Parathyroid adenoma (tissue), 2 donors: ENCODE data around the gene CLEC16A.

Source experiments
- H2AFZ ChIP-seq: fragments of 300-600 bp; sonication (generic); one replicate; pipeline ENCODE4 v1.7.0; 2017; ENCODE audit warnings: antibody characterized with exemption, mild to moderate bottlenecking
- H3K27ac ChIP-seq: fragments of 300-600 bp; sonication (generic); one replicate; pipeline ENCODE4 v1.7.0; 2017
- H3K27me3 ChIP-seq: fragments of 300-600 bp; sonication (generic); one replicate; pipeline ENCODE4 v1.7.0; 2017; ENCODE audit warnings: low read length; ENCODE audit not compliant: control insufficient read depth, insufficient read depth
- H3K36me3 ChIP-seq: fragments of 300-600 bp; sonication (generic); one replicate; pipeline ENCODE4 v1.7.0; 2017; ENCODE audit warnings: low read length; ENCODE audit not compliant: control insufficient read depth, insufficient read depth
- H3K4me1 ChIP-seq: fragments of 300-600 bp; sonication (generic); one replicate; pipeline ENCODE4 v1.7.0; 2017; ENCODE audit warnings: control low read depth
- H3K4me2 ChIP-seq: fragments of 300-600 bp; sonication (generic); one replicate; pipeline ENCODE4 v1.7.0; 2017; ENCODE audit warnings: low read length
- H3K4me3 ChIP-seq: fragments of 300-600 bp; sonication (generic); one replicate; pipeline ENCODE4 v1.7.0; 2017; ENCODE audit warnings: low read depth, low read length
- H3K79me2 ChIP-seq: fragments of 300-600 bp; sonication (generic); one replicate; pipeline ENCODE4 v1.7.0; 2017; ENCODE audit warnings: control low read depth
- H3K9ac ChIP-seq: fragments of 300-600 bp; sonication (generic); one replicate; pipeline ENCODE4 v1.7.0; 2017; ENCODE audit warnings: mild to moderate bottlenecking
- H3K9me3 ChIP-seq: fragments of 300-600 bp; sonication (generic); one replicate; pipeline ENCODE4 v1.7.0; 2017; ENCODE audit warnings: low read length; ENCODE audit not compliant: control insufficient read depth
- TF ChIP-seq, protein P1 (sequence below): fragments of 300-600 bp; sonication (generic); IDR thresholded peaks from one replicate; pipeline ENCODE4 v1.7.0; 2017; ENCODE audit warnings: antibody characterized with exemption, mild to moderate bottlenecking
- donor health status: primary hyperparathyroidism.

The CLEC16A gene

GRCh38 chr16:11060842-11061241 lies 116.5 kb downstream of the CLEC16A start:
- H3K4me3 ChIP-seq, result no peak overlapping the region
- H3K36me3 ChIP-seq, result no peaks in the 10 kb centered on the region
- H2AFZ ChIP-seq, result no peak overlapping the region
- H3K27me3 ChIP-seq, result no peaks in the 10 kb centered on the region
- no peak overlapping the region for H3K9ac ChIP-seq
- no peaks in the 10 kb centered on the region for H3K79me2 ChIP-seq
- H3K4me2 ChIP-seq, result no peak overlapping the region
- peaks cover 24% of the 10 kb centered on the region for H3K4me1 ChIP-seq
- TF ChIP-seq, protein P1, sequence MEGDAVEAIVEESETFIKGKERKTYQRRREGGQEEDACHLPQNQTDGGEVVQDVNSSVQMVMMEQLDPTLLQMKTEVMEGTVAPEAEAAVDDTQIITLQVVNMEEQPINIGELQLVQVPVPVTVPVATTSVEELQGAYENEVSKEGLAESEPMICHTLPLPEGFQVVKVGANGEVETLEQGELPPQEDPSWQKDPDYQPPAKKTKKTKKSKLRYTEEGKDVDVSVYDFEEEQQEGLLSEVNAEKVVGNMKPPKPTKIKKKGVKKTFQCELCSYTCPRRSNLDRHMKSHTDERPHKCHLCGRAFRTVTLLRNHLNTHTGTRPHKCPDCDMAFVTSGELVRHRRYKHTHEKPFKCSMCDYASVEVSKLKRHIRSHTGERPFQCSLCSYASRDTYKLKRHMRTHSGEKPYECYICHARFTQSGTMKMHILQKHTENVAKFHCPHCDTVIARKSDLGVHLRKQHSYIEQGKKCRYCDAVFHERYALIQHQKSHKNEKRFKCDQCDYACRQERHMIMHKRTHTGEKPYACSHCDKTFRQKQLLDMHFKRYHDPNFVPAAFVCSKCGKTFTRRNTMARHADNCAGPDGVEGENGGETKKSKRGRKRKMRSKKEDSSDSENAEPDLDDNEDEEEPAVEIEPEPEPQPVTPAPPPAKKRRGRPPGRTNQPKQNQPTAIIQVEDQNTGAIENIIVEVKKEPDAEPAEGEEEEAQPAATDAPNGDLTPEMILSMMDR, result no peak
- H3K27ac ChIP-seq, result no peak overlapping the region
- no peaks in the 10 kb centered on the region for H3K9me3 ChIP-seq

GRCh38 chr16:11061629-11062270 lies 117.4 kb downstream of the CLEC16A start:
- H3K79me2 ChIP-seq, result no peaks in the 10 kb centered on the region
- H2AFZ ChIP-seq, result no peak overlapping the region
- no peaks in the 10 kb centered on the region for H3K36me3 ChIP-seq
- no peaks in the 10 kb centered on the region for H3K27me3 ChIP-seq
- H3K9ac ChIP-seq, result no peak overlapping the region
- no peak overlapping the region for H3K4me3 ChIP-seq
- peaks cover 24% of the 10 kb centered on the region for H3K4me1 ChIP-seq
- no peak overlapping the region for H3K4me2 ChIP-seq
- H3K27ac ChIP-seq, result peak overlapping the region; percentile 78
- TF ChIP-seq, protein P1, result no peak
- no peaks in the 10 kb centered on the region for H3K9me3 ChIP-seq

- H3K27ac ChIP-seq, result peak overlapping the region; percentile 78
- no peak overlapping the region for H3K9ac ChIP-seq
- peak overlapping the region; percentile 54 for H3K4me2 ChIP-seq
- peak overlapping the region; percentile 61 for H2AFZ ChIP-seq
- TF ChIP-seq, protein P1, result no peak
- no peaks in the 10 kb centered on the region for H3K27me3 ChIP-seq
- H3K9me3 ChIP-seq, result no peaks in the 10 kb centered on the region
- H3K4me1 ChIP-seq, result peaks cover 24% of the 10 kb centered on the region
- no peaks in the 10 kb centered on the region for H3K36me3 ChIP-seq
- H3K79me2 ChIP-seq, result no peaks in the 10 kb centered on the region
- peak overlapping the region; percentile 35 for H3K4me3 ChIP-seq
Measured at GRCh38 chr16:11063448-11064201, 119.3 kb downstream of the CLEC16A start.

DNA sequence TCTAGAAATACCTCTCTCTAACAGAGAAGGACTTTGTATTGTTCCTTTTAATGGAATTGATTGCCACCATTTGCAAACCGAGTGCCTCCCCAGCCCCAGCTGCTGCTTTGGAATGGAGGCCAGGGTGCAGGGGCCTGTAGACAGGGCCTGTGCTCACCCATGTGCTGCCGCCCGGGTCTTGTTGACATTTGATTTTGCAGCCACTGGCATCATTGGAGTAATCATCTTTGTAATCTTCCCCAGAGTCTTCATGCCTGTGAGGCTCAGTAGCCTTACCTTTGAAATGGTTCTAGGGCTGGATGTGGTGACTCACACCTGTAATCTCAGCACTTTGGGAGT lies 119.8 kb downstream of the CLEC16A start:
- no peak overlapping the region for H3K9ac ChIP-seq
- H2AFZ ChIP-seq, result no peak overlapping the region
- no peaks in the 10 kb centered on the region for H3K79me2 ChIP-seq
- TF ChIP-seq, protein P1, result no peak
- peaks cover 24% of the 10 kb centered on the region for H3K4me1 ChIP-seq
- H3K36me3 ChIP-seq, result no peaks in the 10 kb centered on the region
- H3K27ac ChIP-seq, result peak overlapping the region; percentile 78
- H3K9me3 ChIP-seq, result no peaks in the 10 kb centered on the region
- H3K27me3 ChIP-seq, result no peaks in the 10 kb centered on the region
- H3K4me2 ChIP-seq, result peak overlapping the region; percentile 54
- H3K4me3 ChIP-seq, result no peak overlapping the region

GRCh38 chr16:11064851-11065250 lies 120.5 kb downstream of the CLEC16A start:
- H3K27me3 ChIP-seq, result no peaks in the 10 kb centered on the region
- no peak overlapping the region for H3K4me3 ChIP-seq
- H3K9ac ChIP-seq, result no peak overlapping the region
- no peaks in the 10 kb centered on the region for H3K36me3 ChIP-seq
- H3K9me3 ChIP-seq, result no peaks in the 10 kb centered on the region
- H3K4me2 ChIP-seq, result no peak overlapping the region
- H3K79me2 ChIP-seq, result no peaks in the 10 kb centered on the region
- H3K27ac ChIP-seq, result peak overlapping the region; percentile 78
- TF ChIP-seq, protein P1, result no peak
- H2AFZ ChIP-seq, result no peak overlapping the region
- peaks cover 24% of the 10 kb centered on the region for H3K4me1 ChIP-seq
